ENCODE data around the gene RAD54L. TPM values are rescaled to one million over a fixed set of nuclear protein-coding genes. Genes with fewer than 3 reads are reported as not detected.

Gene RAD54L
- total RNA-seq (1 to 10 TPM in 1 of 2 donors, under 1 TPM in 1; 0.08 to 8.8 TPM), polyA plus RNA-seq (under 1 TPM; 0.35 to 0.68 TPM)

DNA sequence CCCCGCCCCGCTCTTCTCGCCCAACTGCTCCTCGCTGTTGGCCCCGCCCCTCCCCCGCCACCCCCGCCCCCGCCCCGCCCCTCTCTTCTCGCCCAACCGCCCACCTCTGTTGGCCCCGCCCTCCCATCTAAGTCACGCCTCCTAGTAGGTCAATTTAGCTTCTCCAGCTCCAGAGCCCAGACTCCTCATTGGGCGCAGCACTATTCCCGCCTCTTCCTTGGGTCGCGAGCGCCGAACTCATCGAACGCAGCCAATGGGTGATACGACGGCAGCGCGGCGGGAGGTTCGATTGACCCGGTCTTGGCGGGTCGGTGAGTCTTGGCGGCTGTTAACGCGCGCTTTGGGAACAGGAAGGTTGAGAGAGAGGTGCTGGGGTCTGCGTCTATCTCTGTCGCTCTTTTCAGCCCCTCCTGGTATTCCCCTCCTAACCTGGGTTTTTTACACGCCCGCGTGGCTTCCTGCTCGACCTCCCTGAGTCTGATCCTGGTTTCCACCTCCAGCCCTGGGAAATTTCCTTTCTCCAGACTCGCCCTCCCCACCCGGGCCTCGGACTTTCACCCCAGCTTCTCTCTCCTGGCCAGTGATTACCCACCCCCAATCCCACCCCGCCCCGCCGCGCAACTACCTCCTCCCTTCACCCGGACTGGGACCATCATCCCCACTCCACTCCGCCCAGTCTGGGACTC is at the start of gene RAD54L:
RAD54L (plus strand) TSS at position 328 of the 686 bp plus-strand sequence. CDS start 643 bp downstream, outside the sequence.
- peaks cover 1 to 16% (median 9%) of the 10 kb centered on the region in 4 donors for H3K4me1 ChIP-seq (ENCODE audit: control insufficient read depth in 4 of 4, insufficient read depth in 4 of 4, low read length in 3 of 4)
- WGBS, result 4% methylated on average over 49 of the region's 49 CpGs
- TF ChIP-seq FOXA1 (IDR thresholded peaks at IDR 0.05), result peak; percentile 37
- TF ChIP-seq, protein P1, sequence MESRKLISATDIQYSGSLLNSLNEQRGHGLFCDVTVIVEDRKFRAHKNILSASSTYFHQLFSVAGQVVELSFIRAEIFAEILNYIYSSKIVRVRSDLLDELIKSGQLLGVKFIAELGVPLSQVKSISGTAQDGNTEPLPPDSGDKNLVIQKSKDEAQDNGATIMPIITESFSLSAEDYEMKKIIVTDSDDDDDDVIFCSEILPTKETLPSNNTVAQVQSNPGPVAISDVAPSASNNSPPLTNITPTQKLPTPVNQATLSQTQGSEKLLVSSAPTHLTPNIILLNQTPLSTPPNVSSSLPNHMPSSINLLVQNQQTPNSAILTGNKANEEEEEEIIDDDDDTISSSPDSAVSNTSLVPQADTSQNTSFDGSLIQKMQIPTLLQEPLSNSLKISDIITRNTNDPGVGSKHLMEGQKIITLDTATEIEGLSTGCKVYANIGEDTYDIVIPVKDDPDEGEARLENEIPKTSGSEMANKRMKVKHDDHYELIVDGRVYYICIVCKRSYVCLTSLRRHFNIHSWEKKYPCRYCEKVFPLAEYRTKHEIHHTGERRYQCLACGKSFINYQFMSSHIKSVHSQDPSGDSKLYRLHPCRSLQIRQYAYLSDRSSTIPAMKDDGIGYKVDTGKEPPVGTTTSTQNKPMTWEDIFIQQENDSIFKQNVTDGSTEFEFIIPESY (IDR thresholded peaks at IDR 0.05), result peak; percentile 41
- TF ChIP-seq YY1 (IDR thresholded peaks at IDR 0.05), result peak; percentile 51
- TF ChIP-seq GABPA (IDR thresholded peaks at IDR 0.05 in 1 of 2, conservative IDR thresholded peaks at IDR 0.05 in 1 of 2), result peak in 1 of 2 donors; percentile 80
- TF ChIP-seq, protein P2, sequence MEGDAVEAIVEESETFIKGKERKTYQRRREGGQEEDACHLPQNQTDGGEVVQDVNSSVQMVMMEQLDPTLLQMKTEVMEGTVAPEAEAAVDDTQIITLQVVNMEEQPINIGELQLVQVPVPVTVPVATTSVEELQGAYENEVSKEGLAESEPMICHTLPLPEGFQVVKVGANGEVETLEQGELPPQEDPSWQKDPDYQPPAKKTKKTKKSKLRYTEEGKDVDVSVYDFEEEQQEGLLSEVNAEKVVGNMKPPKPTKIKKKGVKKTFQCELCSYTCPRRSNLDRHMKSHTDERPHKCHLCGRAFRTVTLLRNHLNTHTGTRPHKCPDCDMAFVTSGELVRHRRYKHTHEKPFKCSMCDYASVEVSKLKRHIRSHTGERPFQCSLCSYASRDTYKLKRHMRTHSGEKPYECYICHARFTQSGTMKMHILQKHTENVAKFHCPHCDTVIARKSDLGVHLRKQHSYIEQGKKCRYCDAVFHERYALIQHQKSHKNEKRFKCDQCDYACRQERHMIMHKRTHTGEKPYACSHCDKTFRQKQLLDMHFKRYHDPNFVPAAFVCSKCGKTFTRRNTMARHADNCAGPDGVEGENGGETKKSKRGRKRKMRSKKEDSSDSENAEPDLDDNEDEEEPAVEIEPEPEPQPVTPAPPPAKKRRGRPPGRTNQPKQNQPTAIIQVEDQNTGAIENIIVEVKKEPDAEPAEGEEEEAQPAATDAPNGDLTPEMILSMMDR (IDR thresholded peaks at IDR 0.05; ENCODE audit: low read depth, low read length, missing input control), result no peak
- TF ChIP-seq, protein P3, sequence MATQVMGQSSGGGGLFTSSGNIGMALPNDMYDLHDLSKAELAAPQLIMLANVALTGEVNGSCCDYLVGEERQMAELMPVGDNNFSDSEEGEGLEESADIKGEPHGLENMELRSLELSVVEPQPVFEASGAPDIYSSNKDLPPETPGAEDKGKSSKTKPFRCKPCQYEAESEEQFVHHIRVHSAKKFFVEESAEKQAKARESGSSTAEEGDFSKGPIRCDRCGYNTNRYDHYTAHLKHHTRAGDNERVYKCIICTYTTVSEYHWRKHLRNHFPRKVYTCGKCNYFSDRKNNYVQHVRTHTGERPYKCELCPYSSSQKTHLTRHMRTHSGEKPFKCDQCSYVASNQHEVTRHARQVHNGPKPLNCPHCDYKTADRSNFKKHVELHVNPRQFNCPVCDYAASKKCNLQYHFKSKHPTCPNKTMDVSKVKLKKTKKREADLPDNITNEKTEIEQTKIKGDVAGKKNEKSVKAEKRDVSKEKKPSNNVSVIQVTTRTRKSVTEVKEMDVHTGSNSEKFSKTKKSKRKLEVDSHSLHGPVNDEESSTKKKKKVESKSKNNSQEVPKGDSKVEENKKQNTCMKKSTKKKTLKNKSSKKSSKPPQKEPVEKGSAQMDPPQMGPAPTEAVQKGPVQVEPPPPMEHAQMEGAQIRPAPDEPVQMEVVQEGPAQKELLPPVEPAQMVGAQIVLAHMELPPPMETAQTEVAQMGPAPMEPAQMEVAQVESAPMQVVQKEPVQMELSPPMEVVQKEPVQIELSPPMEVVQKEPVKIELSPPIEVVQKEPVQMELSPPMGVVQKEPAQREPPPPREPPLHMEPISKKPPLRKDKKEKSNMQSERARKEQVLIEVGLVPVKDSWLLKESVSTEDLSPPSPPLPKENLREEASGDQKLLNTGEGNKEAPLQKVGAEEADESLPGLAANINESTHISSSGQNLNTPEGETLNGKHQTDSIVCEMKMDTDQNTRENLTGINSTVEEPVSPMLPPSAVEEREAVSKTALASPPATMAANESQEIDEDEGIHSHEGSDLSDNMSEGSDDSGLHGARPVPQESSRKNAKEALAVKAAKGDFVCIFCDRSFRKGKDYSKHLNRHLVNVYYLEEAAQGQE (IDR thresholded peaks at IDR 0.05), result no peak
- TF ChIP-seq, protein P4, sequence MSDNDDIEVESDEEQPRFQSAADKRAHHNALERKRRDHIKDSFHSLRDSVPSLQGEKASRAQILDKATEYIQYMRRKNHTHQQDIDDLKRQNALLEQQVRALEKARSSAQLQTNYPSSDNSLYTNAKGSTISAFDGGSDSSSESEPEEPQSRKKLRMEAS (IDR thresholded peaks at IDR 0.05), result peak; percentile 61
- peak in 1 of 2 donors; percentile 25 for TF ChIP-seq EGR1 (IDR thresholded peaks at IDR 0.05; ENCODE audit: low read depth in 2 of 2)
- no peak for TF ChIP-seq FOXA2 (IDR thresholded peaks at IDR 0.05)
- peak; percentile 25 to 46 for TF ChIP-seq RXRA (IDR thresholded peaks at IDR 0.05)
- TF ChIP-seq HNF4A (conservative IDR thresholded peaks at IDR 0.05), result peak; percentile 3 to 22
- TF ChIP-seq JUND (IDR thresholded peaks at IDR 0.05), result no peak
- TF ChIP-seq HNF4G (IDR thresholded peaks at IDR 0.05), result no peak
- no peak for TF ChIP-seq TAF1 (conservative IDR thresholded peaks at IDR 0.05)
- TF ChIP-seq NR2F2 (IDR thresholded peaks at IDR 0.05), result peak; percentile 16
- peak; percentile 89 for TF ChIP-seq SP1 (IDR thresholded peaks at IDR 0.05)
- TF ChIP-seq, protein P5, sequence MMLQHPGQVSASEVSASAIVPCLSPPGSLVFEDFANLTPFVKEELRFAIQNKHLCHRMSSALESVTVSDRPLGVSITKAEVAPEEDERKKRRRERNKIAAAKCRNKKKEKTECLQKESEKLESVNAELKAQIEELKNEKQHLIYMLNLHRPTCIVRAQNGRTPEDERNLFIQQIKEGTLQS (IDR thresholded peaks at IDR 0.05), result no peak
- no peak for TF ChIP-seq RAD21 (IDR thresholded peaks at IDR 0.05)
- no peaks in the 10 kb centered on the region for H3K9me3 ChIP-seq (ENCODE audit: control insufficient read depth in 4 of 4, low read length in 3 of 4)
- H3K36me3 ChIP-seq (ENCODE audit: control insufficient read depth in 4 of 4, insufficient read depth in 3 of 4, low read depth in 1 of 4, low read length in 3 of 4), result no peaks in the 10 kb centered on the region
- H3K27ac ChIP-seq (ENCODE audit: low read depth in 1 of 2, low read length in 2 of 2), result peak within 1 kb of the TSS; percentile 10 to 51
- peak within 1 kb of the TSS; percentile 45 to 62 for H3K9ac ChIP-seq (ENCODE audit: low read depth in 1 of 2, low read length in 2 of 2)
- DNase-seq (ENCODE audit: low spot score), result peak; percentile 99
- no peaks in the 10 kb centered on the region for H3K27me3 ChIP-seq (ENCODE audit: control insufficient read depth in 4 of 4, insufficient read depth in 4 of 4, low read length in 3 of 4)
- H3K4me3 ChIP-seq (ENCODE audit: low read depth in 1 of 3, low read length in 3 of 3), result peak within 1 kb of the TSS; percentile 68 to 87 (median 80)
